GM21619 (cell line): ENCODE results near the gene CAMK2B.

Experiments
- ATAC-seq: cut with Tn5 transposase; IDR thresholded peaks from one replicate; pipeline ENCODE4 v1.9.1; 2021; ENCODE audit not compliant: unreplicated experiment

The CAMK2B gene

GRCh38 chr7:44232901-44233715 lies 92.3 kb downstream of the CAMK2B start:
- no peak for ATAC-seq

- ATAC-seq, result no peak
Observed at GRCh38 chr7:44232396-44232795, 93.0 kb downstream of the CAMK2B start.

GRCh38 chr7:44231088-44231487 lies 94.3 kb downstream of the CAMK2B start:
- no peak for ATAC-seq

GRCh38 chr7:44230286-44230685 lies 95.1 kb downstream of the CAMK2B start:
- ATAC-seq, result no peak

- ATAC-seq, result no peak
Observed at GRCh38 chr7:44229546-44230105, 95.8 kb downstream of the CAMK2B start.

- ATAC-seq, result no peak
Observed at GRCh38 chr7:44228571-44229350, 96.6 kb downstream of the CAMK2B start.

- no peak for ATAC-seq
Observed at GRCh38 chr7:44227911-44228310, 97.5 kb downstream of the CAMK2B start.

- ATAC-seq, result no peak
Observed at GRCh38 chr7:44226396-44226753, 99.0 kb downstream of the CAMK2B start.

- no peak for ATAC-seq
Observed at GRCh38 chr7:44225566-44226395, 99.6 kb downstream of the CAMK2B start.

- no peak for ATAC-seq
Observed at GRCh38 chr7:44224974-44225565, 100.3 kb downstream of the CAMK2B start.

- ATAC-seq, result no peak
Observed at GRCh38 chr7:44224080-44224973, 101.1 kb downstream of the CAMK2B start.

GRCh38 chr7:44223362-44224079 lies 101.9 kb downstream of the CAMK2B start:
- no peak for ATAC-seq

GRCh38 chr7:44222776-44223261 lies 102.6 kb downstream of the CAMK2B start:
- no peak for ATAC-seq

GRCh38 chr7:44222074-44222473 lies 103.3 kb downstream of the CAMK2B start:
- no peak for ATAC-seq

GRCh38 chr7:44221231-44221791 lies 104.1 kb downstream of the CAMK2B start:
- ATAC-seq, result no peak

- ATAC-seq, result no peak
Observed at GRCh38 chr7:44220358-44221112, 104.9 kb downstream of the CAMK2B start.

GRCh38 chr7:44220046-44220357 lies 105.4 kb downstream of the CAMK2B start:
- no peak for ATAC-seq
